B cell (primary cell): ENCODE measurements around the gene GPHN.

Source experiments
- CTCF ChIP-seq: fragments of 200-600 bp; IDR thresholded peaks from one replicate; pipeline ENCODE4 v1.8.0; 2022; ENCODE audit warnings: antibody characterized with exemption, mild to moderate bottlenecking
- EZH2 ChIP-seq: IDR thresholded peaks from 2 replicates; pipeline ENCODE4 v1.6.1; 2012; ENCODE audit warnings: borderline replicate concordance, low read depth, mild to moderate bottlenecking, moderate library complexity, low read length; ENCODE audit not compliant: insufficient read depth, poor library complexity, severe bottlenecking

GRCh38 chr14:66696326-66696725 lies 188.4 kb downstream of the GPHN start:
- TF ChIP-seq CTCF (no peak), EZH2 (no peak)
